ENCODE data around the gene CFAP58.

CFAP58 gene

DNA sequence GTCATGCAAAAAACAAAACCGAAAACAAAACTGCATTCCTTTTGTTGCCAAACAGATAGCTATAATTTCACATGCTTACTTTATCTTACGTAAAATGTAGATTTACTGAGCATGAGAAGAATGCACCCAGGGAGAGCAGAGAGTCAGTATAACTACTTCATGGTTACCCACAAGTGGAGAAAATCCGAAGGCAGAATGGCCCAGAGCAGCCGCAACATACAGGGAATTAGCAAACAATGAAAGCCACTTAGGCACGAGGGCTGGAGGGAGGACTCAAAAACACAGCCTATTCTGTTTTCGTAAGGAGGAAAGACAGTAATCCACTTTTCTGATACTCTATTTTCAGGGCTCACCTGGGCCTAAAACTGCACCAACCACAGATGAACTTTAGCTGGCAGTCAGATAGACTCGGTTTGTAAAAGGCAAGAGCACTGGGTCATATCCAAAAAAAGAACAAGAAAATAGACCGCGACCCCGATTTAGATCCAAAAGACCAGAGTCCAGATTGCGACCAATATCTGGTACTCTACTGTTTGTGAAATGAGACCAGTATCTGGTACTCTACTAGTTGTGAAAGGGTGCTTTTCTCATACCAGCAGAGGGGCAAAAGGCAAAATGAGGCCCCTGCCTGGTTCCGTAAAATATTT is 16.7 kb upstream of the CFAP58 start:
- DNase-seq (ENCODE audit: low spot score) = no peak

DNA sequence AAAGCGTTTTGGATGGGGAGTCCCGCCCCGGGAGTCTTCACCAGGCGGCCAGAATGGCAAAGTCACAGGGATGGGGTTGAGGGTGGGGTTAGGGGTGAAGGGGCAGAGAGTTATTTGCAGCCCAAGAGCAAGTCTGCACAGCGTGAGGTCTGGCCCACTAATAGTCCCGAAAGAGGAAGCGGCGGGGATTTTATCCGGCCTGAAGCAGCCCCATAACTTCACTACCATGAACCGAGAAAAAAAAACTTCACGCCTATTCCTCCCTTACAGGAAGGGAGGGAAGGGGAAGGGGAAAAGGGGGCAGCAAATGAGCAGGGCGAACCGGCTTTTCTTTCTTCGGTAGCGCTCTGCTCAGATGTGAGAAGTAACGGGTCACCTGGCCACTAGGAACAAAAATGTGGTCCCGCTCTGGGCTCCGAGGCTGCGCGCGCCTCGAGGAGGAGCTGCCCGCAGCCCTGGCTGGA is 16.1 kb upstream of the CFAP58 start:
- DNase-seq (ENCODE audit: low spot score) = no peak

DNA sequence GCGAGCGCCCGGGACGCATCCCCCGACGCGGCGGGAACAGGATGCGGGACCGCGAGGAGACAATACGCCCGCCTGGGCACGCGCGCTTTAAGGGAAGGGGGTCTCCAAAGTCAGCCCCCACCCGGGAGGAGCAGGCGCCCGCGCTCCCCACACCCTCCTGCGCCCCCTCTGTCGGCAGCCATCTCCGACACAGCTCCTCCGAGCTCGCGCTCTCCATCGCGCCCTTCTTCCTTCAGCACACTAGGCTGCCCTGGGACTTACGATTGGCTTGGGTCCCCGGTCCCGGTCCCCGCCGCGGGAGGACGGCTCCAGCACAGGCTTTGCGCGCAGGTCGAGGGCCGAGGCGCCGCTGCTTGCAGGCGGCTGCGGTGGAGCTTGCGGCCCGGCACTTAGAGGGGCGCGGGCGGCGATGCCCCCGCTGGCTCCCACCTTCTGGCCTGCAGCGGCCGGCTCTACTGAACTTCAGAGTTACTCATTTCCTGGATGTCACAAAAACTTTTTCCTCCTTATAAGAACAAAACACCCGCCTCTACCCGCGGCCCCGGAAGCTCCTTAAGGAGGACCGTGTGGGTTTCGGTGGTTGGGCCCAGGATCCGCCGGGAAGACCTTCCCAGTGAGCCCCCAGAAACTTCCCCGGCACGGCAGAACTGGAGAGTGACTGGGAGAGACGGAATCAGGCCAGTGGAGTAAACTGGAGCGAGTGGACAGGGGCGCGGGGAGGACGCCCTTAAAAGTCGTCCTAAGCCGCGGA is 15.5 kb upstream of the CFAP58 start, which contains the start of gene ITPRIP:
TSS of gene ITPRIP (minus strand) at position 481 of the 751 bp plus-strand sequence. CDS start 22,414 bp downstream, outside the sequence.
- DNase-seq (ENCODE audit: low spot score) = peak; percentile 56

DNA sequence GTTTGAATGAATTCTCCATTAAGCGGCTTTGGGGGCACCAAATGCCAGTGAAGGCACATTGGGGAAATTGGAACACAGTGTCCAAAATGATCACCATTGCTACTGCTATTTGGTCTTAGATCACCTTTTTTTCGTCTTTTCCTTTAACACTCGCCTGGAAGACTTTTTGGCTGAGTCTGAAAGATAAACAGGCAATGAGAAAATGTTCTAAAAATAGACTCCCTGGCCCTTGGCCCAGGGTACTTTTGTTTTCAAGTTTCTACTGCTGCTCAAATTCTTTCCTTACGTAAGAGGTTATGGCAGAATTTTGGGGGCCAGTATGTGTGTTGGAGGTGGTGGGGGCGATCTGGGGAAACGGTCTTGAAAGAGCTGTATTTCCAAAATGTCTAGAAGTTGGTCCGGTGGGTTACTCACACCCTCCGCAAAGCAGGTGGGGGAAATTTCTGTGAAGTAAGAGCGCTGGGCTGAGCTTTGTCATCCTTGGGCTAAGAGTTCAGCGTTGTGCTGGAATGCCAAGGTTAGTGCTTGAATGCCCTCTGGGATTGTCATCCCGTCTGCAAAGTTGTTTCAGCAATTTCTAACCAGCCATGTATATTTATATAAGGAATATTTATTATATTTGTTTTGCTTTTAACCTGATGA is 14.0 kb upstream of the CFAP58 start:
- DNase-seq (ENCODE audit: low spot score) = peak; percentile 18

- no peak for DNase-seq (ENCODE audit: low spot score)
Observed at GRCh38 chr10:104340111-104340526, 13.5 kb upstream of the CFAP58 start.

DNA sequence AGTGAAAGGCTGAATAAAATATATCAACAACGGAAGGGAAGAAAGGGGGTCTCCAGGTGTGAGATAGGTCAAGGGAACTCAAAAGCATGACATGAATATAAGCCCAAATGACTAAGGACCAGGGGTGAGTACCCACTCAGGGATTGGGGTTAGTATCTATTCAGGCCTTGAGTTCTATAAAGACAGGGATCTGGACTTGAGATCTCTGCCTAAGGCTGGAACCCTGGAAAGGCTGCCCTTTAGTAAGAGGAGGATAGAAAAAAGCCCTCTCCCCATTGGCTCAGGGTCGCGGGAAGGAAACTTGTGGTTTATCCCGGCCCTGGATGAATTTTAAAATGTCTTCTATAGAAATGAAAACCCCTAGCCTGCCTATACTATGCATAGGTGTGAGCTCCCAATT is 13.0 kb upstream of the CFAP58 start:
- no peak for DNase-seq (ENCODE audit: low spot score)

DNA sequence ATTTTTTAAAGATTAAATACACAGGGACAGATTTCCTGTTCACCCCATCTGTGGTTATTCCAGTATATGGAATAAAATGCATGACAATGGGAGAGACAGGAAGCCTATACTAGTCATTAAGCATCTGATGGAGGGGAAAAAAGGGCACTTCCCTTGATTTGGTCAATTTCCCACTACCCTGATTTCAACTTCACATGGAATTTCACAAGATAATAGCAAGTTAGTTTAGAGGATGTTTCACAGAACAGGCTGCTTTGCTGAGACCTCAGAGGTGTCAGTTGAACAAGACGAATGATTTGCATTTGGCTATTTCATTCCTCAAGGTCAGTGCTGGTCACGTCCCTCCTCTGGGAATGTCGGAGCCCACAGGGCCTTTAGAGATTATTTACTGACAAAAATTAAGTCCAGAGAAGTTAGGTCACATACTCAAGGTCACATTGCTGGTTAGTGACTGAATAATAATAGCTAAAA is 10.7 kb upstream of the CFAP58 start:
- no peak for DNase-seq (ENCODE audit: low spot score)

DNA sequence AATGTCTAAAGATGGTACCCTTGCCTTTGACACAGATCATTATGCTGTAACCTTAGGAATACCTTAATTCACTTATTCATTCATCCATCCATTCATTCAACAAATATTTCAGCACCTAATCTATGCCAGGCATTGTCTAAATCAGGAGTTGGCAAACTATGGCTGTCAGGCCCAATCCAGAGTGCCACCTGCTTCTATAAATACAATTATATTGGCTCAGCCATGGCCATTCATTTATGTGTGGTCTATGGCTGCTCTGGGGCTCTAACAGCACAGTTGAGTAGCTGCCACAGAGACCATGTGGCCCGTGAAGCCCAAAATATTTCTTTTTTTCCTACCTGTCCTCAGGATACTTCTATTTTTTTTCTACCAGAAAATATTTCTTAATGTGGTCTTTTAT is 9.4 kb upstream of the CFAP58 start:
- DNase-seq (ENCODE audit: low spot score) = no peak

DNA sequence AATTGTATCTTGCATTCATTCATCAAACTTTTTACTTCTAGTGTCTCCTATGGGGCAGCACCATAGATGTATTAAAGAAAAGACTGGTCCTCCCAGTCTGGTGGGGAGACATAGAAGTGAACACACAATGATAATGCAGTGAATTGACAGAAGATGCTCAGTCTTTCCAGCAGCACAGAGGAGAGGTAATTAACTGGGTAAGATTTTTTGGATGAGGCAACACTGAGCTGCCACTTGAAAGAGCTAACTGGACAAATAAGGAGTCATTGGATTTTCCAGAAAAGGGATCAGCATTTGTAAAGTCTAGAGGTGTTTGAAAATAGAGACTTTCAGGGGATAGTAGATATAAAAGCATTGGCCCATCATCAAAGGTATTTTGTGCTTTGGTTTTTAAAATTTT is 8.1 kb upstream of the CFAP58 start:
- DNase-seq (ENCODE audit: low spot score) = no peak

DNA sequence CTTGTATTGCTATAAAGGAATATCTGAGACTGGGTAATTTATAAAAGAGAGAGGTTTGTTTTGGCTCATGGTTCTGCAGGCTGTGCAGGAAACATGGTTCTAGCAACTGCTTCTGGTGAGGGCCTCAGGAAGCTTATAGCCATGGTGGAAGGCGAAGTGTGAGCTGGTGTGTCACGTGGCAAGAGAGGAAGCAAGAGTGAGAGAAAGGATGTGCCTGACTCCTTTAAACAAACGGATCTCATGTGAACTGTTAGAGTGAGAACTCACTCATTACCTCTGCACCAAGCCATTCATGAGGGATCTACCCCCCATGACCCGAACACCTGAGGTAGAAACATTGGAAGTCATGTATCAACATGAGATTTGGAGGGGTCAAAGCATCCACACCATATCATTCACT is 7.7 kb upstream of the CFAP58 start:
- no peak for DNase-seq (ENCODE audit: low spot score)

DNA sequence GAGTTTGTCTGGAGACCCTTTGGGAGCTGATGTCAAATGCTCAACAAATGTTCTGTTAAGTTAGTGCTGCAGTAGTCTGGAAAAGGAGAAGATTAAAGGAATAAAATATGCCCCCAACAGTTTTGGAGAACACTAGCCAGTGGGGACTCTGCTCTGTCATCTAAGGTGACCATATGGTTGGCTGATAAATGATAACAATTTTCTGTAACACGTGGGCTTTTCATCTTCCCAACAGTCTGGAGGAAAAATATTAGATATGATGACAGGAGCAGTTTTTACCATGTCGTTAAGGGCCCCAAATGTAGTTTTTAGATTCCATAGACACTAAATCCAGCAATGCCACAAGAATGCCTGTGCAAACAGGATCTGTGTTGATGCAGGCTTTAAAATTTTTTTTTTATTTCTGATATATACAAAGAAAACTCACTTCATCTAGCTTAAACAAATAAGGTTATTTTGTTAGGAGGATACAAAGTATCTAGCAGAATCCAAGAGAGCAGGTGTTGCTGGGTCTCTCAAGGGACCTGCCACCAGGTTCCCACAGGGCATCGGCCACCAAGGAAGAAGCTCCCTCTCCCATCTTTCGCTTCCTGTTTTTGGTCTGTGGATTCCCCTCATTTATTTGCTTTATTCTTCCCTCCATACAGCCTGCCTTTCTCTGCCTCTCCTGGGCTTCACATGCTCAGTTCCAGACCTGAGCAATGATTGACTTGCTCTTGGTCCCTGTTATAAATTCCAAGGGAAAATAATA is 6.2 kb upstream of the CFAP58 start:
- no peak for DNase-seq (ENCODE audit: low spot score)

DNA sequence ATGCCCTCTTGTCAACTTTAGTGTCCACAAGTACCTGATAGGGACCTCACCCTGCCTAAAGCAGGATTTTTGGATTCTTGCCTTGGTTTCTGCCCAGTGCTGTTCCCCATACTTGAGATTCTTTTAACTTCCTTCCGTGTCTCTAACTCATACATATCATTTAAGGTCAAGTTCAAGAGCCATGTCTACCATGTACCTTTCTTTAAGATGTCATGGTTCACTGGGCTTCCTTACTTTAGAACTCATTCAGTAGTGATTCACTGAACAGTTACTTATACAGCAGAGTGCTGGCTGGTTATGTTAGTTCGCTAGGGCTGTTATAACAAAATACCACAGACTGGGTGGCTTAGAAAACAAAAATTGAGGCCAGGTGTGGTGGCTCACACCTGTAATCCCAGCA is 5.0 kb upstream of the CFAP58 start:
- no peak for DNase-seq (ENCODE audit: low spot score)

DNA sequence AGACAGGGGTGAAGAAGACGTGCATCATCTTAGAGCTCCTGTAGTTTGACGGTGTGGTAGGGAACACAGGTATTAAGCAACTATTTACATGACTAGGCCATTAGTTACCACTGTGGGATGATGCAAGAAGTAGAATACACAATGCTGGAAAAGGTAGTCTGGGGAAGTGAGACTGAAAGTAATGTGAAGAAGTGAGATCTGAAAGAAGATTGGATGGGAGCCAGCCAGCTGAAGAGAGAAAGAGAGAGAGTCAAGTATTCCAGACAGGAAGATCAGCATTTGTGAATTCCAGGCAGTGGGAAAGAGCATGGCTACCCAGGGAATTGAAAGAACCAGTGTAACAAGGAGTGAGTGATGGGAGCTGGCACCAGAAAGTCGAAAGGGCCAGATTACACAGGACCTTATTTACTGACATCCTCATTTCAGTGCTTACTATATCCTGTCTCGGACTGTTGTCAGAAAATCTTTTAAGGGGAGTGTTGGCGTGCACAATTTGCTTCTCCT is 4.0 kb upstream of the CFAP58 start:
- no peak for DNase-seq (ENCODE audit: low spot score)

DNA sequence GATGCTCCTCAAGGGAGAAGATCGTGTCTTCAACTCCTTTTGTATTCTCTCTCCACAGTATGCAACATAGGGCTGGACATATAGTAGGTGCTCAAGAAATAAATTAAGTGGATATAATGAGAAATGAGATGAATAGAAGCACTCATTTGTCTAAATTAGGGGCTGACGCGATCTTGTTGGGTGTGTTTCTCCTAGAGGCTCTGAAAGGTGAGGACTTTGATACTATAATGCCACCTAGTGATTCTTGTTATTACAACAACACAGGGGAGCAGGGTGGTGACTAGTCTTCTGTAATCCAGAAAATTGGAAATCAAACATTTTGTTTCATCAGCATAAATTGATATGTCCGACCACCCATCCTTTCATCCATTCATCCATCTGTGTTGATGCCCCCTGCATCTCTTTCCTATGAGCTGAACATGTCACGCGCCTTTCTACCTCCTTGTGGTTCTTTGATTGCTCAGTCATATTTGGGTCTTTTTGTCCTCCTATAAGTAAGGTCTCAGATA is 3.5 kb upstream of the CFAP58 start:
- DNase-seq (ENCODE audit: low spot score) = peak; percentile 56

- no peak for DNase-seq (ENCODE audit: low spot score)
Observed at GRCh38 chr10:104351061-104351702, 2.5 kb upstream of the CFAP58 start.

DNA sequence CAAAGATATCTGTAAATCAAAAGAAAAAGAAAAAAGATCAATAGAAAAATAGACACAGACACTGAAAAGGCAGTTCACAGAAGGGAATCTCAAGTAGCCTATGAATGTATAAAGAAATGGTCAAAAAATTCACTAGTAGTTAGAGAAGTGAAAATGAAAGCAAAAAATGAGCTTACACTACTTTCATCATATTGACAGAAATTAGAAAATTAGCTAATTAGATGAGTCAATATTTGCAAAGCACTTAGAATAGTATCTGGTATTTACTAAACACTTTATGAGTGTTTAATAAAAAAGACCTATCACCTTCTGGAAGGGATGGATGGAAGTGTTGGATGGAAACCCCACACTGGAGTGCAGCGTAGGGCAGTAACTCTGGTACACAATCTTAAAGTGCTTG is 1.7 kb upstream of the CFAP58 start:
- no peak for DNase-seq (ENCODE audit: low spot score)

DNA sequence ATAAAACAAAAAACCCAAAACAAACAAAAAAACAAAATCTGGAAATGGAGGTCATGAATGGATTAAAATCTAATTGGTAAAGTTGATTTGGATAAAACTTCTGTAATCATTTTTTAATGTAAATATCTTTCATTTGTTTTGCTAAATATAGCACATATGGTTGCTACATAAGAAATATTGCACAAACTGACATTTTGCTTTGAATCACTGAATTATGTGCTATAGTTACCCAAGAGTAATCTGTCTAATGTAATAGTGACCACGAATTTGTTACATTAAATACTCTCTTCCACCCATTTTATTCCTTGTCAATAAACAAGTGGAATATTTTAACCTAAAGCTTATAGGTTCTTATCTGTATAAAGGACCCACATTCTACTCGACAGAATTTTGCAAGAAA is 6.2 kb downstream of the CFAP58 start:
- DNase-seq (ENCODE audit: low spot score) = no peak

DNA sequence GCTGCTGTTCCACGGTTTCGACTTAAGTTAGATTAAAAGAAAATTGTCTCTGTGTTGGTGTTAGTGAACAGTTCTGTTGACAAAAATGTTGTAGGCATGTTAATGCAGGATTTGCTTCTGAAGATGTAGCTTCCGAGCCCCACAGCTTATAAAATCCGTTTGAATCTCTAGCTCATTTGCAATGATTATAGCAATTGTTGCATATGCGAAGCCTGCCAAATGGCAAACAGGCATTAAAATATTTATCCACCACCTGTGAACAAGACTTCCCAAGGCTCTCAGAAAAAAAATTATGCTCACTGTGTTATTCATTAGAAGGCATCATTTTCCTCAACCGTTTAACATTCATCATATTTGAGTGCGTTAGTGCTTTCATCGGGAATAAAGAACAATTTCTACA is 14.3 kb downstream of the CFAP58 start:
- no peak for DNase-seq (ENCODE audit: low spot score)

DNA sequence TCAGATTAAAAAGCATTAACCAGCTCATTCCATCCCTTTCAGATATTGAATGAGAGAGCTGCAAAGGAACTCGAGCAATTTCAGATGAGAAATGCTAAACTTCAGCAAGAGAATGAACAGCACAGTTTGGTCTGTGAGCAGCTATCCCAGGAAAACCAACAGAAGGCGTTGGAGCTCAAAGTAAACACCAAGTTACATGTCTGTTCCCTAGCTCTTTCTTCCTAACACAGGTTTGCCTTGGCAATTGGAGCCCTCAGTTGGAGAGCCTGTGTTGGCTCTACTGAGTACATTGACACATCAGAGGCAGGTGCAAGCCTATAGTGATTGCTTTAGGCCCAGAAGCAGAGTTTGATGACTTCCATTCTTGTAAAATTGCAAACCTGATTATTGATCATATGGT is 14.7 kb downstream of the CFAP58 start:
- DNase-seq (ENCODE audit: low spot score) = no peak

- DNase-seq (ENCODE audit: low spot score) = no peak
Observed at GRCh38 chr10:104371753-104372152, 18.1 kb downstream of the CFAP58 start.

- no peak for DNase-seq (ENCODE audit: low spot score)
Observed at GRCh38 chr10:104374591-104374990, 21.0 kb downstream of the CFAP58 start.

All from cerebellar cortex (tissue), 1 donor.